Measurements from ENCODE around the gene LYRM1. TPM values are rescaled to one million over a fixed set of nuclear protein-coding genes. Genes with fewer than 3 reads are reported as not detected.
"Not testable (repeated sequence)": the region's sequence is repeated elsewhere in the genome, so short reads cannot be mapped to it uniquely, and the experiment has no call there.

LYRM1 gene
- total RNA-seq, 2 donors from 2014 or later, result 32.7 to 38.8 TPM

DNA sequence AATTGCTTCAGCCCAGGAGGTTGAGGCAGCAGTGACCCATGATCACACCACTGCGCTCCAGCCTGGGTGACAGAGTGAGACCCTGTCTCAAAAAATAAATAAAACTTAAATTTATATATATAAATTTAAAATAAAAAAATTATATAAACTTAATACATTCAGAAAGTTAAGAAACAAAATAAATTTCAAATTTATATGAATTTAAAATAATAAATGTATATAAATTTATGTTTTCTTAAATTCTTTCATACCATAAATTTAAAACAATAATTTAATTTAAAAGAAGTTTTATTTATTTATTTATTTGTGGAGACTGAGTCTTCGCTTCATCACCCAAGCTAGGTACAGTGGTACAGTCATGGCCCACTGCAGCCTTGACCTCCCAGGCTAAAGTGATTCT lies 20.2 kb downstream of the LYRM1 start:
- intact Hi-C loops (cut with DNase I), result no loop called here
- no peak for DNase-seq (ENCODE audit: low spot score)

DNA sequence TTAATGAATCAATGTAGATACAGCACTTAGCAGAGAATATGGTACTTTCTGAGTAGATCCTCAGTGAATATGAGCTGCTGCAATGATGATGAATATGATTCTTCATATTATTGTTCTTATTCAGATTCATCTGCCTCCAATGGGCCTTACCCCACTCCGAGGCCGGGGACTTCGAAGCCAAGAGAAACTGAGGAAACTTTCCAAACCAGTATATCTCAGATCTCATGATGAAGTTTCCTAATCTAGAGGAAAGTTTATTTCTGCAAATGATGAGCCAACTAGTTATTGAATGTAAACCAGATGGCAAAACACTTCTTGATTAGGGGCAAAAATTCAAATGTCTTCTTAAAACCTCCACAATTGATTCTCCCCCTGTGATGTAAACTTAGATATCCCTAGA lies 23.3 kb downstream of the LYRM1 start:
- DNase-seq (ENCODE audit: low spot score), result no peak

DNA sequence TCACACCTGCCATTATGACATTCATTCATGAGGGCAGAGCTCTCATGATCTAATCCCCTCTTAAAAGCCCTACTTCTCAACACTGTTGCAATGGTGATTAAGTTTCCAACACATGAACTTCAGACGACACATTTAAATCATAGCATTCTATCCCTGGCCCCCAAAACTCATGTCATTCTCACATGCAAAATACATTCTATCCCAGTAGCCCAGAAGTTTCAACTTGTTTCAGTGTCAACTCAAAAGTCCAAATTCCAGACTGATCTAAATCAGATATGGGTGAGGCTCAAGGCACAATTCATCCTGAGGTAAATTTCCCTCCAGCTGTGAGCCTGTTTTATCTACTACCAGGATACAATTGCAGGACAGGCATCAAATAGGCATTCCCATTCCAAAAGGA lies 25.2 kb downstream of the LYRM1 start:
- intact Hi-C loops (cut with DNase I), result no loop called here

More for the DNA sequence above, 23.3 kb downstream of the LYRM1 start:
- intact Hi-C loops (cut with DNase I), result no loop called here

DNA sequence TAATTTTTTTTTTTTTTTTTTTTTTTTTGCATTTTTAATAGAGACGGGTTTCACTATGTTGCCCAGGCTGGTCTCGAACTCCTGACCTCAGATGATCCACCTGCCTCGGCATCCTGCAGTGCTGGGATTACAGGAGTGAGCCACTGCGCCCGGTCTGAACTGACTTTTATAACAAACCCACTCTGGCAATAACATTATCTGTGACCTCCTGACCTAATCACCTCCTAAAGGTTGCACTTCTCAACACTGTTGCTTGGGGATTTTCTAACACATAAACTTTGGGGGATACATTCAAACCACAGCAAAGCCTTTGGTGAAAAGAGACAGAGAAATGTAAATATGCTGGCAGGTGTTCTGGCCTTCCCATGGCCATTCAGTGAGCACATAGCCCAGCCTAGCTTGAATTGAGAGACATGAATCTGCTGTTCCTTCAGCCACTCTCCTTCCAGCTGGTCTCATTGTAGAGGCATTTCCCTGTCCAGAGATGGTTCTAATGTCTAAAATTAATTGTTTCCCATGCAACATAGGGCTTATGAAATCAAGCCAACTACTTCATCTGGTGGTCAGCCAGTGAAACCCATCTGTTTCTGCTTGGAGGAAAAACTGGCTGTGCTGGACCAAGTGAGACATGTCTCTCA lies 28.3 kb downstream of the LYRM1 start:
- DNase-seq (ENCODE audit: low spot score), result no peak
- intact Hi-C loops (cut with DNase I), result no loop called here

More for the DNA sequence above, 25.2 kb downstream of the LYRM1 start:
- DNase-seq (ENCODE audit: low spot score), result no peak

DNA sequence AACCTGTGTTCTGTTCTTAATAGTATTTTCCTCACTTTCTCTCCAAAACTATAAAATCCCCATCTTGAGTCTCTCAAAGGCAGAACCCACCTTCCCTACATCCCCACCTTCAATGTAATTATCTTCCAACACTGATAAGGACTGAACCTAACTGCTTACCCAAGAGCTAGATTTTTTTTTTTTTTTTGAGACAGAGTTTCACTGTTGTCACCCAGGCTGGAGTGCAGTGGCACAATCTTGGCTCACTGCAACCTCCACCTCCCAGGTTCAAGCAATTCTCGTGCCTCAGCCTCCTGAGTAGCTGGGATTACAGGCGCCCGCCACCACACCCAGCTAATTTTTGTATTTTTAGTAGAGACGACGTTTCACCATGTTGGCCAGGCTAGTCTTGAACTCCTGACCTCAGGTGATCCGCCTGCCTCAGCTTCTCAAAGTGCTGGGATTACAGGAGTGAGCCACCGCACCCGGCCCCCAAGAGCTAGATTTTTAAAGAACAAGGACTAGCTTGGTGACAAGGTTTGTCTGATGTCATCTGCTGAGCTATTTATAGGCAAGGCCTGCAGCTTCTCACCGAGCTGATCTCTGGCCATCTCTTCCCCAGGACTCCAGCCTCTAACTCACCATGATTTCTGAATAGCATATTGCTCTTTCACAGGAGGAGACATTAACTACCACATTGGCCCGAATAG lies 29.2 kb downstream of the LYRM1 start:
- DNase-seq (ENCODE audit: low spot score), result not testable (repeated sequence)
- intact Hi-C loops (cut with DNase I), result loop anchor here in 1 of 2 donors (10.0 kb wide), 1 partner anchor 65 kb away; no protein-coding TSS in a partner anchor

DNA sequence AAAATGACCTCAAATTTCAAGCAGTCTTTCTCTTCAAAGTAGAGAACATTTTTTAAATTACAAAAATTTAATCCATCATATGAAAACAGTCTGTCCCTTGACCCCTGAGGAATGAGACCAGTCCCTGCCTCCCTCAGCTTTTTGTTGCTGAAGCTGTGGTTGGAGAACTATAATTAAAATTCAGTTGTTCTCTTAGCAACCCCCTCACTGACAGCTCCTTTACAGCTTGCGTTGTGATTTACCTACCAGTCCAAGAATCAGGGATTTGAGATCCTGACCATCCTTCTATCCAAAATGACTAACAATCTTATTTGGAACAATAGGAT lies 29.8 kb downstream of the LYRM1 start:
- intact Hi-C loops (cut with DNase I), result loop anchor here in 1 of 2 donors (10.0 kb wide), 1 partner anchor 64 kb away; no protein-coding TSS in a partner anchor
- DNase-seq (ENCODE audit: low spot score), result no peak

DNA sequence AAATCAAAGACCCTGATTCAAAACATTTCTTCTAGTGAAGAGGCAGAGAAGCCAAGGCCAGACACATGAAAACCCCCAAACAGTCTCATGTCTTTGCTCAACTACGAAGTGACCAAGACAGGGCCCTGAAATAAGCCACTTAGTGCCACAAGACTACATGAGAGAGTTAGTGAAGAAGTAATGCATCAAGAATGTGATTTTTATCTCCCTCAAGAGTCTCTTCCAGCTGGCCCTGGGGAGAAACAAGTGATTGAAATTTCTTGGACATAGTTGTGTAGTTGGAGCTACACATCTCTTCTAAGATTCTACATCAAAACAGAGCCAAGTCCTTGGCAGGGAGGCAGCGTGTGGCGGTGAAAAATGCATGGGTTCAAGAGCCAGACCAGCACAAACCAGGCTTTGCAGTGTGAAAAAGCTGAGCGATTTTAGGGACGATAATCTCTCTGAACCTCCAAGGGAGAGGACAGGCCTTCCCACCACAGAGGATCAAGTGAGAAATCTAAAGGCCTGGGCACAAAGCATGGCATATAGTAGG lies 30.6 kb downstream of the LYRM1 start:
- intact Hi-C loops (cut with DNase I), result loop anchor here in 1 of 2 donors (10.0 kb wide), 1 partner anchor 64 kb away; no protein-coding TSS in a partner anchor
- no peak for DNase-seq (ENCODE audit: low spot score)

DNA sequence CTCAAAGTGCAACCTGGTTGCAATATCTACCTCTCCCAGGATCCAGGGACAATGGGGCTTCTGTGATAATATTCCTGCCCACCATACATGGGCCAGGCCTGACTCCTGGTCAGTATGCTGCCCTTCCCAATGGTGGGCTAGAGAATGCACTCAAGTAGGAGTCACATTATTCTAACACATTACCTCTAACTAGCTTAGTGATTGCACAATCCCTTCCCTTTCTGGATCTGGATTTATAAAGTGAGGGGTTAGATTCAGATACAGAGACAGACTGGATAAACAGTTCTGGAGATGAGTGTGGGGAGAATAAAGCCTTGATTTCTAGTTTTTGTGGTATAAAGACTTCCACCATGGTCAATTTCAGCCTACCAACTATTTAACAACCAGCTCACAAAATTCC lies 33.0 kb downstream of the LYRM1 start:
- no peak for DNase-seq (ENCODE audit: low spot score)
- intact Hi-C loops (cut with DNase I), result loop anchor here in 1 of 2 donors (10.0 kb wide), 1 partner anchor 61 kb away; no protein-coding TSS in a partner anchor

DNA sequence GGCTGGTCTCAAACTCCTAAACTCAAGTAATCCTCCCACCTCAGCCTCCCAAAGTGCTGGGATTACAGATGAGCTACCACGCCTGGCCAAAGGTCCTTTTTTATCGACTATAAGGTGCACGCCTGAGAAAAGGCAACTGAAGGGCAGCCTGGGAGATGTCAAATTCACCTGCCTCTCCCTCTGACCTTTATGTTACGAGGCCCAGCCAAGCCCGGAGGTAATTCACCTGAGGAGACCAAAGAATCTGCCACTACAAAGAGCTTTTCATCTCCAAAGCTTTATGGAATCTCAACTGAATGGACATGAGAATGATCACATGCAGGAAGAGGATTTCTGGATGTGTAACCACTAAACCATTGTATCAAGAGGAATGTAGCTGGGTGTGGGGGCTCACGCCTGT lies 37.2 kb downstream of the LYRM1 start:
- intact Hi-C loops (cut with DNase I), result loop anchor here in 1 of 2 donors (10.0 kb wide), 1 partner anchor 57 kb away; no protein-coding TSS in a partner anchor
- no peak for DNase-seq (ENCODE audit: low spot score)

DNA sequence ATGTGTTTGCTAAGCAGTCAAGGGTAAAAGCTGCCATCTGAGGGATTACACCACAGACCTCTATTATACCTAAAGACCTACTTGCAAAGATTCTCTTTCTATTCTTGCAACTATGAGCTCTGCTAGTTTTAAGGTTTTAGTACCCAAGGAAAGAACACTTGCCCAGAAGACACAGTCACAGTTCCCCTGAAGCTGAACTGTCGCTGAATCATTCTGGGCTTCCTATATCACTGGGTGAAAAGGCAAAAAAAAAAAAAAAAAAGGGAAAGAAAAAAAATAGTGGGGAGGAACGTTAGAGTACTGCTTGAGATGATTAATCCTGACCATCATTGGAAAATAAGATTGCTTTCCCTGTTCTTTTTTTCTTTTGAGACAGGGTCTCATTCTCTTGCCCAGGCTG lies 37.9 kb downstream of the LYRM1 start:
- no peak for DNase-seq (ENCODE audit: low spot score)
- intact Hi-C loops (cut with DNase I), result loop anchor here in 1 of 2 donors (10.0 kb wide), 1 partner anchor 56 kb away; no protein-coding TSS in a partner anchor

DNA sequence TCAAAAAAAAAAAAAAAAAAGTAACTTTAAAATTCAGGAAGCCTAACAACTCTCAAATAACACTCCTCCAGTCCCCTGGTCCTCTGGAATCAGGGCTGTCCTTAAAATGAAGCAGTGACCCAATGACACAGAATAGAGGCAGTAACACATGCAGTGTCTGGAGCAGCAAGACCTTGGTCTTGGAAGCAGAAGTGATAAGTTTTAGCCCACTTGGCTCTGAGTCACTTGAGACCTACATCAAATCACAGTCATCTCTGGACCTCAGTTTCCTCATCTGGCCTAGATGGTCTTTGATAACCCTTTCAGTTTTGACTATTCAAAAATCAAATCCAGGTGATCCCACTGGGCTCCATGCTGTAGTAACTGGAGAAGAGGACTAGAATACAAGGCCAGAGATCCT lies 39.0 kb downstream of the LYRM1 start:
- DNase-seq (ENCODE audit: low spot score), result no peak
- intact Hi-C loops (cut with DNase I), result loop anchor here in 1 of 2 donors (10.0 kb wide), 1 partner anchor 55 kb away; no protein-coding TSS in a partner anchor

DNA sequence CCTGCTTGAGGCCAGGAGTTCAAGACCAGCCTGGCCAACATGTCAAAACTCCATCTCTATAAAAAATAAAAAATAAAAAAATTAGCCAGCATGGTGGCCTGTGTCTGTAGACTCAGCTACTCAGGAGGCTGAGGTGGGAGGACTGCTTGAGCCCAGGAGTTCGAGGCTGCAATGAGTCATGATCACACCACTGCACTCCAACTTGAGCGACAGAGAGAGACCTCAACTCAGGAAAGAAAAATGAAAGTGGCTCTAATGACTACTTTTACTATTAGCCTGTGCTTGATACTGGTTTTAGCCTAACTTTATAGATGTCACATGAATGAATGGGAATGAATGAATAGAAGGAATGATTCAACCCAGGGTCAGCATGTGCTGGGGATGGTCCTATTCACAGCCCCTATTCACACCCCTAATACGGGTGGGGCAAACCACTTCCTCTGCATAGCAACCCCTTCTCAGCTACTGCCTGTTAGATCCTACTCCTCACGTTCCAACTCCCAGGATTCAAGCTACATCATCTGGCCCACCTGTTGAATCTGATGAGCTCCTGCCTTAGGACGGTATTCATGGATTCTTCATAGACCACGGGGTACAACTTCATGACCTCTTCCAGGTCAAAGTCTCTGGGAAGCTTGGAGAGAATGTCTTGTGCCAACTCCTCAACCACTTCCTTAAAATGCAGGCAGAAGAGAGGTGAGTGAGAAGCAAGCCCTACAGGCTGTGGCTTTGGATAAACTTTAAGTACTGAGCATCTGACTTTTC lies 40.5 kb downstream of the LYRM1 start:
- DNase-seq (ENCODE audit: low spot score), result no peak
- intact Hi-C loops (cut with DNase I), result no loop called here

DNA sequence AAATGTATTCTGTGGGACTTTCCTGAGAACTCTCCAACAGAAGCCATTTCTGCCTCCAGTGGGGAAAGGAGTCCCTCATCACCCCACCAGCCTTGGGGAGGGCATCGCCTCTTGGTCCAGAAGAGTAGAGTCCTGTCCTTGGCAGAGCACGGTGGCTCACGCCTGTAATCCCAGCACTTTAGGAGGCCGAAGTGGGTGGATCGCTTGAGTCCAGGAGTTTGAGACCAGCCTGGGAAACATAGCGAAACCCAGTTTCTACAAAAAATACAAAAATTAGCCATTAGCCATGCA lies 41.0 kb downstream of the LYRM1 start:
- intact Hi-C loops (cut with DNase I), result no loop called here
- DNase-seq (ENCODE audit: low spot score), result no peak

DNA sequence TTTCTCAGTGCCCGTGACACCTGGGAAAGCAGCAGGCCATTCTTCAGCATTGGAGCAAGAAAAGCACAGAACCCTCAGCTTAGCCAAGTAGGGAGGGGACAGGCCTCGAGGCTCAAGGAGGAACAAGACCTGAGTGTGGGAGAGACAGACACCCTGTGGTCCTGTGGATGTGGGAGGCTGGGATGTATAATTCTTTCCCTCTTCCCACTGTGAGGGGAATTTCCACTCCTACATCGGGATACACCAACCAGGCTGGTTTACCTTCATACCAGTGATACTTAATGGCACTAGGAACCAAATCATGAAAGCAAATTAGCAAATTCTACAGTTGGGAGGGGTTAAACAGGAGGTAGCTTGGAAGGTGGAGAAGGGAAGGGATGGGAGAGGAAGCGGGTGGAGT lies 41.7 kb downstream of the LYRM1 start:
- intact Hi-C loops (cut with DNase I), result no loop called here

DNA sequence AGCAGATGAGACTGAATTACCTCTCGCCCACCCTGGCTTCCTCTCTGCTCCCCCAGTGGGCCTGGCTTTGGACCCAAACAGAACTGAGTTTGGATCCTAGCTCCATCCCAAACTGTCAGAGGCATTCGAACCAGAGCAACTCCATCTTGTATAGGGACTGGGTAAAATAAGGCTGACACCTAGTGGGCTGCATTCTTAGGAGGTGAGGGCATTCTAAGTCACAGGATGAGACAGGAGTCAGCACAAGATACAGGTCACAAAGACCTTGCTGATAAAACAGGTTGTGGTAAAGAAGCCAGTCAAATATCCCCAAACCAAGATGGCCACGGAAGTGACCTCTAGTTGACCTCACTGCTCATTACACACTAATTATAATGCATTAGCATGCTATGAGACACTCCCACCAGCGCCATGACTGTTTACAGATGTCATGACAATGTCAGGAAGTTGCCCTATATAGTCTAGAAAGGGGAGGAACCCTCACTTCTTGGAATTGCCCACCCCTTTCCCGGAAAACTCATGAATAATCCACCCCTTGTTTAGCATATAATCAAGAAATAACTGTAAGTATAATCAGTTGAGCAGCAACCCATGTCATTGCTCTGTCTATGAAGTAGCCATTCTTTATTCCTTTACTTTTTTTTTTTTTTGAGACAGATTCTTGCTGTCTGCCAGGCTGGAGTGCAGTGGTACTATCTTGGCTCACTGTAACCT lies 44.4 kb downstream of the LYRM1 start:
- DNase-seq (ENCODE audit: low spot score), result no peak
- intact Hi-C loops (cut with DNase I), result no loop called here

More for the DNA sequence above, 41.7 kb downstream of the LYRM1 start:
- no peak for DNase-seq (ENCODE audit: low spot score)

DNA sequence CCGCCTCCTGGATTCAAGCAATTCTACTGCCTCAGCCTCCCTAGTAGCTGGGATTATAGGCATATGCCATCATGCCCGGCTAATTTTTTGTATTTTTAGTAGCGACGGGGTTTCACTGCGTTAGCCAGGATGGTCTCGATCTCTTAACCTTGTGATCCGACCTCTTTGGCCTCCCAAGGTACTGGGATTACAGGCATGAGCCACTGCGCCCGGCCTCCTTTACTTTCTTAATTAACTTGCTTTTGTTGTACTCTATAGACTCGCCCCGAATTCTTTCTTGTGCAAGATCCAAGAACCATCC lies 45.0 kb downstream of the LYRM1 start:
- intact Hi-C loops (cut with DNase I); DNase-seq (ENCODE audit: low spot score): not testable (repeated sequence)

DNA sequence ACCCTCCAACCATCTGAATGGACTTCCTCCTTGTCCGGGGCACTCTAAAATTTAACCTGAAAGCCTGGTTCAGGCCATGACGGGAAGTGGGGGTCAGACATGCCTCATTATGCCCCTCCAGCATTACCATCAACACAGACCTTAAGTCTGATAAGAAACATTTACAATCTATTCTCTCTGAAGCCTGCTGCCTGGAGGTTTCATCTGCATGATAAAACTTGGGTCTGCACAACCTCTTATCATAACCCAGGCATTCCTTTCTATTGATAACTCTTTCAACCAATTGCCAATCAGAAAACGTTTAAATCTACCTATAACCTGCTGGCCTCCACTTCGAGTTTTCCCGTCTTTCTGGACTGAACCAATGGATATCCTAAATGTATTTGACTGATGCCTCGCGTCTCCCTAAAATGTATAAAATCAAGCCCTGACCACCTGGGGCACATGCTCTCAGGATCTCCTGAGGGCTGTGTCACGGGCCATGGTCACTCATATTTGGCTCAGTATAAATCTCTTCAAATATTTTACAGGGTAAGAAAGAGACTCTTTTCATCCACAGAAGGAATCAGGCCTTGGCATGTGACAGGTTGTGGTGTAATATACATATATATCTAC lies 45.6 kb downstream of the LYRM1 start:
- intact Hi-C loops (cut with DNase I), result no loop called here
- no peak for DNase-seq (ENCODE audit: low spot score)

DNA sequence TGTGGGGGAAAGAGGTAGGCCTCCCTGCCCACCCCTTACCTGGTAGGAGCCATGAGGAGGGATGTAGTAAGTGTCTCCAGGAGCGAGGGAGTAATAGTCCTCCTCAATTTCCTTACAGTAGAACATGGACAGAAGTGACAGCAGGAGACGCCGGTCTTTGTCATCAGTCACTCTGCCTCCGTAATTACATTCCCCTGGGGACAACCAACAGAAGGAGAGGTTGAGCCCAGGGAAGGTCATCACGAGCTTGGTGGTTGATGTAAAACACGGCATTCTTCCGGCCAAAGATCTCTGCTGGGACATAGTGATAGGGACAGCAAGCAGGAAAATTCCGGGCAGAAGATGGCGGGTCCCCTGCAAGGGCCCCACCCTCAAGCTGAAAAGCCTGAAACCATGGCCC lies 47.9 kb downstream of the LYRM1 start:
- DNase-seq (ENCODE audit: low spot score), result no peak
- intact Hi-C loops (cut with DNase I), result no loop called here

DNA sequence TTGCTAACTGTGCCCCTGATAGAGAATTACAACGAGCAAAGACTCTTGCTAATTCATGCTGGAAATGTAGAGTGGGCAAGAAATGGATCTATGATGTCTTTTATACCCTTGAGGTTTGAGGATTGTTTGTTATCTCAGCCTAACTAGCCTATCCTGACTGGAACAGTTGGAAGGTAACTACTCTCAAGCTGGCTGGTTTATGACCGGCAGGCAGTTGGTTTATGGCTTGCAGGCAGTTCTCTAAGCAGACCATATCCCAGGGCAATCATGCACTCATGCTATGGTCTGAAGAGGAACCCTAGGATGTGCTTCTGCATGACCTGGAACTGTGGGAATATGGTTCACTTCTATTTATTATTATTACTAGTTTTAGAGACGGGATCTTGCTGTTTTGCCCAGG lies 49.1 kb downstream of the LYRM1 start:
- intact Hi-C loops (cut with DNase I), result no loop called here
- DNase-seq (ENCODE audit: low spot score), result no peak
